DMS114 treated with DMSO at 0.1 percent for 48 hours (cell line): ENCODE data around the gene SNX13.
"Not testable (repeated sequence)": the region's sequence is repeated elsewhere in the genome, so short reads cannot be mapped to it uniquely, and the experiment has no call there.

Experiments used
- DNase-seq: peaks from one replicate; lab custom pipeline; 2025; ENCODE audit not compliant: unreplicated experiment; lab: John Stamatoyannopoulos, UW

The SNX13 gene

DNA sequence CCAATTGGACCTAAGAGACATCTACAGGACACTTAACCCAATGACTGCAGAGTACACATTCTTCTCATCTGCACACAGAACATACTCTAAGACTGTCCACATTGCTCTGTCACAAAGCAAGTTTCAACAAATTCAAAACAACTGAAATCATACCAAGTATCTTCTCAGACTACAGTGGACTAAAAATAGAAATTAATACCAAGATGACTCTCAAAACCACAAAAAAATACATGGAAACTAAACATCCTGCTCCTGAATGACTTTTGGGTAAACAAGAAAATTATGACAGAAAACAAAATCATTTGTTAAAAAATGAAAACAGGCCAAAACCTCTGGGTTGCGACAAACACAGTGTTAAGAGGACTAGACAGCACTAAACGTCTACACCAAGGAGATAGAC, 24.5 kb downstream of the SNX13 start:
- DNase-seq = no peak

DNA sequence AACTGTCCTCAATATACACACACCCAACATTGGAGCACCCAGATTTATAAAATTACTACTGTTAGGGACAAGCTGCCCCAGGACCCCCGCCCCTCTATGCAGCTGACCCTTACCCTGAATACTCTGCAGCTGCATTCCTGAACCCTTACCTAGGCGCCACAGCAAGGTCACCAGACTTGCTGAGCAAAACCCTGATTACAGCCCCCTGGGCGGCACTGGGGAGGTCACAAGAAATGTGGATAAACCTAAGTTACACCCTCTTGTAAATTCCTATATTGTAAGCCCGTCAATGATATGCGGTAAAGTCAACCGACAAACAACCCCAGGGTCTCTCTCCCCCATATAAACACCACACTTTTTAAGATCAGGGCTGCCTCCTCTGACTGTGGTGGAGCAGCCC, 25.1 kb downstream of the SNX13 start:
- DNase-seq = no peak

- no peak for DNase-seq
Measured at GRCh38 chr7:17913250-17913649, 27.0 kb downstream of the SNX13 start.

- DNase-seq = no peak
Measured at GRCh38 chr7:17912536-17913235, 27.6 kb downstream of the SNX13 start.

- no peak for DNase-seq
Measured at GRCh38 chr7:17912050-17912449, 28.2 kb downstream of the SNX13 start.

- no peak for DNase-seq
Measured at GRCh38 chr7:17910377-17910776, 29.9 kb downstream of the SNX13 start.

DNA sequence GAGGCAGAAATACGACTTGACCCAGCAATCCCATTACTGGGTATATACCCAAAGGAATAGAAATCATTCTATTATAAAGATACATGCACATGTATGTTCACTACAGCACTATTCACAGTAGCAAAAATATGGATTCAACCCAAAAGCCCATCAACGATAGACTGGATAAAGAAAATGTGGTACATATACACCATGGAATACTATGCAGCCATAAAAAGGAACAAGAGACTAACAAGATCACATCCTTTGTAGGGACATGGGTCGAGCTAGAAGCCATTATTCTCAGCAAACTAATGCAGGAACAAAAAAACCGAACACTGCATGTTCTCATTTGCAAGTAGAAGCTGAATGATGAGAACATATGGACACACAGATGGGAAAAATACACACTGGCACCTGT, 31.0 kb downstream of the SNX13 start:
- not testable (repeated sequence) for DNase-seq

DNA sequence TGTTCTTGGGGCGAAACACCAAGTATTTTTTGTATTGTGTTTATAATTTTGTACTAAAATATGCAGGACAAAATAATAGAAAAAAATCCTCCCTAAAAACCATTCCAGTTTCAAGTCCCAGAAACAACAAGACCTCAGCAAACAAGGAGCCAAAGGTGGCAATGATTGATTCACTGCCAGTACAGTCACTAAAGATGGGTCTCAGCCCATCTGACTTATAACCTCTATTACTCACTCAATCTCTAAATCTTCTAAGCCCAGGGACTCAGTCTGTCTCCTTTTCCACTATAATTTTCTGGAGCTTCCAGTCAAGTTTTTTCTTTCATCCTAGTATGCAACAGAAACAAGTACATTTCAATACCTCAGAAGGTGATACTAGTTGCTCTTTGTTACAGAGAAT, 33.3 kb downstream of the SNX13 start:
- no peak for DNase-seq

GRCh38 chr7:17903337-17903736, 37.0 kb downstream of the SNX13 start:
- DNase-seq = no peak

GRCh38 chr7:17902599-17902998, 37.7 kb downstream of the SNX13 start:
- no peak for DNase-seq

- no peak for DNase-seq
Measured at GRCh38 chr7:17900464-17900863, 39.8 kb downstream of the SNX13 start.

DNA sequence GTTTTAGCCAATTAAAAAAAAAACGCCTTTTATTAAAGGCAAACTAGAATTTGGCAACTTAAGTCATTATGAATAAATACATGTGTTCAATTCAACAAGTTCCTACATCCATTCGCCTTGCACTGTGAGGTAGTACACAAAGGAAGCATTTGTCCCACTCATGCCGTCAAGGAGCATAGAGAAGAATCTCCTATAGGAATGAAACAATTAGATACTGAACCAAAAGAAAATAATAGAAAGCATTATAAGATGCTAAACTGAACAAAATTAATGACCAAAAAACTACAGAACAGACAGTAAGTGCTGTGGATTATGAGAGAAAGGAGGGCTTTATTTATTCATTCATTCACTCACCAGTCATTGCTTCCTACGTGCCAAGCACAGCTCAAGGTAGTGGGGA, 42.2 kb downstream of the SNX13 start:
- DNase-seq = no peak

DNA sequence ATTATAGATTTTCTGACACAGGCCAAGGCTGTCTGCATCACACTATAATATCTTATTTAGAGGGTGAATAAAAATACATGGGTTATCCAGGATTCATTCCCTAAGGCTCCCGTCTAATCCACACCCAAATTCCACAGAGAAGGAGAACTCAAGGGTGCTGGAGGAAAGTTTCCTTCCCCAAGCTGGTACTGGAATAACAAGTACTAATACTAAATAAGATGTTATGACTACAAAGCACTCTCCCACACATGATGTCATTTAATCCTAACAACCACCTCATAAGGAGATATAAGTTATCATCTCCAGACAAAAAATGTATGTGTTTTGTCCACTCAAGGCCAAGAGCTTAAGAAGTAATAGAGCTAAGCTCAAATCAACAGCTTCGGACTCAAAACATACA, 53.0 kb downstream of the SNX13 start:
- DNase-seq = no peak

DNA sequence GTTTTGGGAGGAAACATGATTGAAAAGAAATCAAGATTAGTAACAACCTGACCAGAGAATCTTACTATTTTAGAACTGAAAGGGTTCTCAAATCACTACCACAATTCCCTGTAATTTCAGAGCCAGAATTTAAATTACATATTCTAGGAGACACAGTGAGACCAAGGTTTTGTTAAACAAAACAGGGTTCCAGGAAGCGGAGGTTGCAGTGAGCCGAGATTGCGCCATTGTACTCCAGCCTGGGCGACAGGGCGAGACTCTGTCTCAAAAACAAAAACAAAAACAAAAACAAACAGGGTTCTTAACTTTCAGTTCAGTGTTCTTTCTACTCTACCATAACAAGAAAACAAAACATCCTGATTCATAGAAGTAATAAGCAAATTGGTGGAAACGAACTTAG, 57.6 kb downstream of the SNX13 start:
- DNase-seq = no peak

- DNase-seq = no peak
Measured at GRCh38 chr7:17879075-17879661, 61.1 kb downstream of the SNX13 start.

DNA sequence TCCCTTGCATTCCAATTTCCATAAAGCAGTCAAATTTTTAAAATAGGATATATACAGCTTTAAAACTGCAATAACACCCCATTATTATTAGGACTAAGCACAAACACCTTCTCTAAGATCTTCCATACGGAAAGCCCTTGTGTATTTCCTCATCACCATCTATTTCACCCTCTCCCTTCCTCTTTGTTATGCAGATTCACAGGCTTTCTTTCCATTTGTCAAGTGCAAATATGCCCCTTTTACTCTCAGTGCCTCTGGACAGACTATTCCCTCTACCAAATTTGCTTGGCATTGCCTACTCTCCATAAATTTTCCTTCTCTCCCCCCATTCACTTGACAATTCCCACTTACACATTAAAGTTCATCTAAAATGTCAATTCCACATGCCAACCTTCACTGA, 61.7 kb downstream of the SNX13 start:
- no peak for DNase-seq

DNA sequence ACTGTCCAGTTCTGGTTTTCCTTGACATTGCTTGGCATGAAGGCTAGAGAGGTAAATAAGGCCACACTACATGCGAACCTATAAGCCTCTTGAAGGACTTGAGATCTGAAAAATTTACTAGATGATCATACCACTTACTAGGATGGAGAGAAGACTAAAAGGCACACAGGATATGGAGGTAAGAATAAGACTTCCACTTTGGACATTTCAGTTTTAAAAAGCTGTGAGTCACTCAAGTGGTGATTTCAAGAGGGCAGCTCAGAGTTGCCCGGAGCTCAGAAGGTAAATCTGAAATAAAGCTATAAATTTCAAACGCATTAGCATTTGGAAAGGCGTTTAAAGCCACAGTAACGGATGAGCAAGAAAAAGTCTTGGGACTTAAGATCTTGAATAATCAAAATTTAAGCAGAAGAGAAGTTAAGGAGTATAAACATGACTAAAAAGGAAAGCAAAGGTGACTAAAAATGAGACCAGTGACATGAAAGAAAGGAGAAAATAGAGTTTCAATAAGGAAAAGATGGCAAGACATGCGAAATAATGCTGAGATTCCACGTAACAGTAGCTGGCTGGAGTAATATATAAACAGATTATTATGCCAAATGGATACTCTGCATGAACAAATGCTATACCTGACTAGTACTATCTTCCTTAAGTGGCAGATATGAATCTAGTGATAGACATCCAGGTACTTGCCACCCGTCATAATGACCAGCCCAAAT, 68.3 kb downstream of the SNX13 start:
- DNase-seq = no peak

GRCh38 chr7:17870406-17870805, 69.9 kb downstream of the SNX13 start:
- no peak for DNase-seq

DNA sequence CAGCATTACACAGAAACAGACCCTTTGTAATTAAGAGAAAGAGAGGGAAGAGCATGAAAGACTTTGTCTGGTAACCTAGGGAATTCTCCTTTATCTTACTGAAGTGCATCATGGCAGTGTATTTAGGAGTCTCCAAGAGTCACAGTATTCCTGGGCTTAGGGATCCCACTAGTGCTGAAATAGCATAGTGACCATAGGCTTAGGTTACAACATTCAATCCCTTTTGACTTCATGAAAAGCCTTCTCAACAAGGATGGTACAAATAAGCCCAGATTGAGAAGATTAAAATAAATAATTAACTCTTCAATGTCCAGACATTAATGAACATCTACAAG, 76.5 kb downstream of the SNX13 start:
- DNase-seq = no peak

GRCh38 chr7:17863095-17863808, 77.0 kb downstream of the SNX13 start:
- no peak for DNase-seq

GRCh38 chr7:17856251-17856650, 84.0 kb downstream of the SNX13 start:
- no peak for DNase-seq

- DNase-seq = no peak
Measured at GRCh38 chr7:17855202-17855601, 85.1 kb downstream of the SNX13 start.
